ENCODE data around the gene RFWD3. TPM values are rescaled to one million over a fixed set of nuclear protein-coding genes. Genes with fewer than 3 reads are reported as not detected.

RFWD3 gene
- total RNA-seq, 1 experiment from 2014 or later = 53.7 TPM

- no peak overlapping the region for H3K4me3 ChIP-seq (ENCODE audit: low read depth in 2 of 2, low read length in 2 of 2)
- ATAC-seq (no peak), DNase-seq (ENCODE audit: low read depth, low spot score) (no peak)
- CTCF ChIA-PET = no interaction called here
- no TSS peak for BruUV-seq (replicated peaks)
- peaks cover 19% of the 10 kb centered on the region; the same call in 1 of the 2 replicates for H3K4me1 ChIP-seq (ENCODE audit: control insufficient read depth, insufficient read depth, low read length)
- H3K27ac ChIP-seq (ENCODE audit: low read length) = no peak overlapping the region
- intact Hi-C loops (cut with micrococcal nuclease; ENCODE audit: unreplicated experiment) = no loop called here
- peaks cover 4% of the 10 kb centered on the region; the same call in 1 of the 2 replicates for H3K36me3 ChIP-seq (ENCODE audit: control insufficient read depth, insufficient read depth, low read length)
- H3K9me3 ChIP-seq (ENCODE audit: control insufficient read depth, insufficient read depth, low read depth, low read length) = no peaks in the 10 kb centered on the region
- TF ChIP-seq POLR2AphosphoS5 (IDR thresholded peaks at IDR 0.05; ENCODE audit: low read depth, low read length) = no peak
- no peak for TF ChIP-seq REST (IDR thresholded peaks at IDR 0.05; ENCODE audit: insufficient read depth in 1 of 2, low read depth in 2 of 2, low read length in 1 of 2)
- TF ChIP-seq CTCF (IDR thresholded peaks at IDR 0.05) = no peak
- TF ChIP-seq TCF7L2 (IDR thresholded peaks at IDR 0.05; ENCODE audit: low read depth, low read length) = no peak
- no peak for TF ChIP-seq SIN3A (IDR thresholded peaks at IDR 0.05; ENCODE audit: borderline replicate concordance, insufficient read depth, low read depth, low read length)
- H3K27me3 ChIP-seq (ENCODE audit: control insufficient read depth, insufficient read depth, low read length) = no peaks in the 10 kb centered on the region
- in situ Hi-C loops (cut with HindIII; ENCODE audit: low pct_unique_long_range_greater_than_20kb, low sequenced_read_pairs) = no loop called here
- POLR2A ChIA-PET = interaction anchor here (0.6 kb wide), 1 partner anchor 137 kb away, joined by 4 read pairs; no protein-coding TSS in a partner anchor
Observed at GRCh38 chr16:74603848-74604247, 62.8 kb downstream of the RFWD3 start.

GRCh38 chr16:74601126-74601871, 65.4 kb downstream of the RFWD3 start:
- CTCF ChIA-PET = no interaction called here
- H3K27me3 ChIP-seq (ENCODE audit: control insufficient read depth, insufficient read depth, low read length) = no peaks in the 10 kb centered on the region
- TF ChIP-seq SIN3A (IDR thresholded peaks at IDR 0.05; ENCODE audit: borderline replicate concordance, insufficient read depth, low read depth, low read length) = no peak
- TF ChIP-seq TCF7L2 (IDR thresholded peaks at IDR 0.05; ENCODE audit: low read depth, low read length) = no peak
- no peak for TF ChIP-seq CTCF (IDR thresholded peaks at IDR 0.05)
- no peak for TF ChIP-seq REST (IDR thresholded peaks at IDR 0.05; ENCODE audit: insufficient read depth in 1 of 2, low read depth in 2 of 2, low read length in 1 of 2)
- no peak for TF ChIP-seq POLR2AphosphoS5 (IDR thresholded peaks at IDR 0.05; ENCODE audit: low read depth, low read length)
- peaks cover 3% of the 10 kb centered on the region; the same call in 1 of the 2 replicates for H3K36me3 ChIP-seq (ENCODE audit: control insufficient read depth, insufficient read depth, low read length)
- no peak overlapping the region for H3K27ac ChIP-seq (ENCODE audit: low read length)
- no peaks in the 10 kb centered on the region for H3K9me3 ChIP-seq (ENCODE audit: control insufficient read depth, insufficient read depth, low read depth, low read length)
- POLR2A ChIA-PET = interaction anchor here (0.9 kb wide), 1 partner anchor 17 kb away, joined by 8 read pairs; no protein-coding TSS in a partner anchor
- intact Hi-C loops (cut with micrococcal nuclease; ENCODE audit: unreplicated experiment) (no loop called here), in situ Hi-C loops (cut with HindIII; ENCODE audit: low pct_unique_long_range_greater_than_20kb, low sequenced_read_pairs) (no loop called here)
- no TSS peak for BruUV-seq (replicated peaks)
- peaks cover 13% of the 10 kb centered on the region; the same call in 1 of the 2 replicates for H3K4me1 ChIP-seq (ENCODE audit: control insufficient read depth, insufficient read depth, low read length)
- DNase-seq (ENCODE audit: low read depth, low spot score) = no peak
- no peak overlapping the region for H3K4me3 ChIP-seq (ENCODE audit: low read depth in 2 of 2, low read length in 2 of 2)
- no peak for ATAC-seq

Data from Panc1 (cell line).